GM12878 (cell line): ENCODE data around the gene LSM6.

Experiments
- CTCF ChIP-seq, 3 experiments: IDR thresholded peaks in 2 of 3; conservative IDR thresholded peaks in 1 of 3; 2 replicates each; pipeline ENCODE4 v1.5.1; 2011; ENCODE audit warnings: low read depth in 3 of 3, low read length in 3 of 3, mild to moderate bottlenecking in 3 of 3, control low read depth in 2 of 3, moderate library complexity in 2 of 3, inconsistent platforms in 1 of 3, mixed read lengths in 1 of 3; ENCODE audit not compliant: control insufficient read depth in 2 of 3, insufficient read depth in 1 of 3; ENCODE audit errors: extremely low read depth in 1 of 3
- GABPA ChIP-seq: IDR thresholded peaks from 2 replicates; pipeline ENCODE4 v1.6.1; 2014; ENCODE audit warnings: antibody characterized with exemption, low read depth, mild to moderate bottlenecking, inconsistent platforms
- MAX ChIP-seq: IDR thresholded peaks from 2 replicates; pipeline ENCODE4 v1.6.1; 2012; ENCODE audit warnings: low read depth, low read length, improper control_type of control experiment
- PML ChIP-seq: IDR thresholded peaks from 2 replicates; pipeline ENCODE4 v1.6.1; 2012; ENCODE audit warnings: low read length, inconsistent platforms
- RAD21 ChIP-seq: IDR thresholded peaks from 2 replicates; pipeline ENCODE4 v1.6.1; 2011; ENCODE audit warnings: mild to moderate bottlenecking, low read depth, low read length, moderate library complexity; ENCODE audit not compliant: insufficient read depth
- SIN3A ChIP-seq: IDR thresholded peaks from 2 replicates; pipeline ENCODE4 v1.6.1; 2012; ENCODE audit warnings: low read depth, low read length, improper control_type of control experiment

- TF ChIP-seq PML (no peak), CTCF (IDR thresholded peaks at IDR 0.05 in 2 of 3, conservative IDR thresholded peaks at IDR 0.05 in 1 of 3; ENCODE audit: control insufficient read depth in 2 of 3, extremely low read depth in 1 of 3, insufficient read depth in 1 of 3, low read depth in 3 of 3, low read length in 3 of 3) (no peak), GABPA (no peak), MAX (no peak), RAD21 (no peak), SIN3A (no peak)
These were observed 35.4 kb downstream of the LSM6 start for GRCh38 chr4:146210890-146211289.
